ENCODE data around the gene DEF6.

The DEF6 gene

GRCh38 chr6:35280903-35281302, 16.7 kb upstream of the DEF6 start:
- Histone ChIP-seq H3K36me3 (ENCODE audit: control insufficient read depth in 1 of 2, insufficient read depth in 2 of 2, low read length in 2 of 2) (peaks cover 24 to 47% of the 10 kb centered on the region in 2 donors), H3K4me3 (ENCODE audit: low read depth in 1 of 2, low read length in 2 of 2) (no peak overlapping the region), H3K4me1 (ENCODE audit: control insufficient read depth in 1 of 2, insufficient read depth in 2 of 2, low read length in 2 of 2) (peaks cover 0 to under 1% of the 10 kb centered on the region in 2 donors)

GRCh38 chr6:35282472-35282871, 15.1 kb upstream of the DEF6 start:
- no peak overlapping the region for H3K4me3 ChIP-seq (ENCODE audit: low read depth in 1 of 2, low read length in 2 of 2)
- peaks cover 39 to 60% of the 10 kb centered on the region in 2 donors for H3K36me3 ChIP-seq (ENCODE audit: control insufficient read depth in 1 of 2, insufficient read depth in 2 of 2, low read length in 2 of 2)
- no peaks in the 10 kb centered on the region for H3K9me3 ChIP-seq (ENCODE audit: control insufficient read depth in 1 of 2, low read length in 2 of 2)
- no peak overlapping the region for H3K27ac ChIP-seq (ENCODE audit: low read length)
- H3K27me3 ChIP-seq (ENCODE audit: low read depth, low read length), result no peaks in the 10 kb centered on the region
- no peaks in the 10 kb centered on the region for H3K4me1 ChIP-seq (ENCODE audit: control insufficient read depth in 1 of 2, insufficient read depth in 2 of 2, low read length in 2 of 2)

More at GRCh38 chr6:35280903-35281302, 16.7 kb upstream of the DEF6 start:
- no peaks in the 10 kb centered on the region for H3K9me3 ChIP-seq (ENCODE audit: control insufficient read depth in 1 of 2, low read length in 2 of 2)
- no peak overlapping the region for H3K27ac ChIP-seq (ENCODE audit: low read length)
- no peaks in the 10 kb centered on the region for H3K27me3 ChIP-seq (ENCODE audit: low read depth, low read length)

GRCh38 chr6:35283361-35283760, 14.3 kb upstream of the DEF6 start:
- Histone ChIP-seq H3K27ac (ENCODE audit: low read length) (no peak overlapping the region), H3K27me3 (ENCODE audit: low read depth, low read length) (no peaks in the 10 kb centered on the region), H3K4me3 (ENCODE audit: low read depth in 1 of 2, low read length in 2 of 2) (no peak overlapping the region), H3K9me3 (ENCODE audit: control insufficient read depth in 1 of 2, low read length in 2 of 2) (no peaks in the 10 kb centered on the region), H3K36me3 (ENCODE audit: control insufficient read depth in 1 of 2, insufficient read depth in 2 of 2, low read length in 2 of 2) (peaks cover 47 to 68% of the 10 kb centered on the region in 2 donors), H3K4me1 (ENCODE audit: control insufficient read depth in 1 of 2, insufficient read depth in 2 of 2, low read length in 2 of 2) (no peaks in the 10 kb centered on the region)

GRCh38 chr6:35287671-35288396, 9.8 kb upstream of the DEF6 start:
- H3K36me3 ChIP-seq (ENCODE audit: control insufficient read depth in 1 of 2, insufficient read depth in 2 of 2, low read length in 2 of 2), result peaks cover 75 to 89% of the 10 kb centered on the region in 2 donors
- no peak overlapping the region for H3K27ac ChIP-seq (ENCODE audit: low read length)
- no peaks in the 10 kb centered on the region for H3K4me1 ChIP-seq (ENCODE audit: control insufficient read depth in 1 of 2, insufficient read depth in 2 of 2, low read length in 2 of 2)
- H3K9me3 ChIP-seq (ENCODE audit: control insufficient read depth in 1 of 2, low read length in 2 of 2), result no peaks in the 10 kb centered on the region
- H3K4me3 ChIP-seq (ENCODE audit: low read depth in 1 of 2, low read length in 2 of 2), result no peak overlapping the region
- H3K27me3 ChIP-seq (ENCODE audit: low read depth, low read length), result no peaks in the 10 kb centered on the region

- Histone ChIP-seq H3K27ac (ENCODE audit: low read length) (no peak overlapping the region), H3K4me1 (ENCODE audit: control insufficient read depth in 1 of 2, insufficient read depth in 2 of 2, low read length in 2 of 2) (no peaks in the 10 kb centered on the region), H3K4me3 (ENCODE audit: low read depth in 1 of 2, low read length in 2 of 2) (no peak overlapping the region), H3K27me3 (ENCODE audit: low read depth, low read length) (no peaks in the 10 kb centered on the region), H3K36me3 (ENCODE audit: control insufficient read depth in 1 of 2, insufficient read depth in 2 of 2, low read length in 2 of 2) (peaks cover 74 to 89% of the 10 kb centered on the region in 2 donors), H3K9me3 (ENCODE audit: control insufficient read depth in 1 of 2, low read length in 2 of 2) (no peaks in the 10 kb centered on the region)
Observed at GRCh38 chr6:35288834-35289233, 8.8 kb upstream of the DEF6 start.

GRCh38 chr6:35291491-35291890, 6.1 kb upstream of the DEF6 start:
- H3K27me3 ChIP-seq (ENCODE audit: low read depth, low read length), result no peaks in the 10 kb centered on the region
- H3K27ac ChIP-seq (ENCODE audit: low read length), result no peak overlapping the region
- H3K9me3 ChIP-seq (ENCODE audit: control insufficient read depth in 1 of 2, low read length in 2 of 2), result no peaks in the 10 kb centered on the region
- H3K4me3 ChIP-seq (ENCODE audit: low read depth in 1 of 2, low read length in 2 of 2), result no peak overlapping the region
- no peaks in the 10 kb centered on the region for H3K4me1 ChIP-seq (ENCODE audit: control insufficient read depth in 1 of 2, insufficient read depth in 2 of 2, low read length in 2 of 2)
- H3K36me3 ChIP-seq (ENCODE audit: control insufficient read depth in 1 of 2, insufficient read depth in 2 of 2, low read length in 2 of 2), result peaks cover 75 to 94% of the 10 kb centered on the region in 2 donors

- no peaks in the 10 kb centered on the region for H3K27me3 ChIP-seq (ENCODE audit: low read depth, low read length)
- peaks cover 65 to 86% of the 10 kb centered on the region in 2 donors for H3K36me3 ChIP-seq (ENCODE audit: control insufficient read depth in 1 of 2, insufficient read depth in 2 of 2, low read length in 2 of 2)
- peaks cover 7% of the 10 kb centered on the region in 2 donors for H3K4me1 ChIP-seq (ENCODE audit: control insufficient read depth in 1 of 2, insufficient read depth in 2 of 2, low read length in 2 of 2)
- no peak overlapping the region for H3K4me3 ChIP-seq (ENCODE audit: low read depth in 1 of 2, low read length in 2 of 2)
- no peaks in the 10 kb centered on the region for H3K9me3 ChIP-seq (ENCODE audit: control insufficient read depth in 1 of 2, low read length in 2 of 2)
- no peak overlapping the region for H3K27ac ChIP-seq (ENCODE audit: low read length)
Observed at GRCh38 chr6:35292494-35292893, 5.1 kb upstream of the DEF6 start.

- Histone ChIP-seq H3K27me3 (ENCODE audit: low read depth, low read length) (no peaks in the 10 kb centered on the region), H3K27ac (ENCODE audit: low read length) (no peak overlapping the region), H3K9me3 (ENCODE audit: control insufficient read depth in 1 of 2, low read length in 2 of 2) (no peaks in the 10 kb centered on the region), H3K4me3 (ENCODE audit: low read depth in 1 of 2, low read length in 2 of 2) (no peak overlapping the region), H3K36me3 (ENCODE audit: control insufficient read depth in 1 of 2, insufficient read depth in 2 of 2, low read length in 2 of 2) (peaks cover 58 to 75% of the 10 kb centered on the region in 2 donors), H3K4me1 (ENCODE audit: control insufficient read depth in 1 of 2, insufficient read depth in 2 of 2, low read length in 2 of 2) (peaks cover 7 to 8% of the 10 kb centered on the region in 2 donors)
Observed at GRCh38 chr6:35293681-35294080, 3.9 kb upstream of the DEF6 start.

GRCh38 chr6:35294308-35294945, 3.2 kb upstream of the DEF6 start:
- H3K4me1 ChIP-seq (ENCODE audit: control insufficient read depth in 1 of 2, insufficient read depth in 2 of 2, low read length in 2 of 2), result peaks cover 7 to 8% of the 10 kb centered on the region in 2 donors
- H3K9me3 ChIP-seq (ENCODE audit: control insufficient read depth in 1 of 2, low read length in 2 of 2), result no peaks in the 10 kb centered on the region
- peaks cover 51 to 69% of the 10 kb centered on the region in 2 donors for H3K36me3 ChIP-seq (ENCODE audit: control insufficient read depth in 1 of 2, insufficient read depth in 2 of 2, low read length in 2 of 2)
- H3K27ac ChIP-seq (ENCODE audit: low read length), result no peak overlapping the region
- H3K27me3 ChIP-seq (ENCODE audit: low read depth, low read length), result no peaks in the 10 kb centered on the region
- no peak overlapping the region for H3K4me3 ChIP-seq (ENCODE audit: low read depth in 1 of 2, low read length in 2 of 2)

GRCh38 chr6:35295036-35295435, 2.6 kb upstream of the DEF6 start:
- peaks cover 48 to 63% of the 10 kb centered on the region in 2 donors for H3K36me3 ChIP-seq (ENCODE audit: control insufficient read depth in 1 of 2, insufficient read depth in 2 of 2, low read length in 2 of 2)
- no peaks in the 10 kb centered on the region for H3K9me3 ChIP-seq (ENCODE audit: control insufficient read depth in 1 of 2, low read length in 2 of 2)
- no peaks in the 10 kb centered on the region for H3K27me3 ChIP-seq (ENCODE audit: low read depth, low read length)
- H3K4me1 ChIP-seq (ENCODE audit: control insufficient read depth in 1 of 2, insufficient read depth in 2 of 2, low read length in 2 of 2), result peaks cover 7 to 8% of the 10 kb centered on the region in 2 donors
- no peak overlapping the region for H3K4me3 ChIP-seq (ENCODE audit: low read depth in 1 of 2, low read length in 2 of 2)
- no peak overlapping the region for H3K27ac ChIP-seq (ENCODE audit: low read length)

GRCh38 chr6:35295521-35296315, 1.9 kb upstream of the DEF6 start:
- Histone ChIP-seq H3K36me3 (ENCODE audit: control insufficient read depth in 1 of 2, insufficient read depth in 2 of 2, low read length in 2 of 2) (peaks cover 41 to 56% of the 10 kb centered on the region in 2 donors), H3K9me3 (ENCODE audit: control insufficient read depth in 1 of 2, low read length in 2 of 2) (no peaks in the 10 kb centered on the region), H3K27me3 (ENCODE audit: low read depth, low read length) (no peaks in the 10 kb centered on the region), H3K4me3 (ENCODE audit: low read depth in 1 of 2, low read length in 2 of 2) (no peak overlapping the region), H3K27ac (ENCODE audit: low read length) (no peak overlapping the region), H3K4me1 (ENCODE audit: control insufficient read depth in 1 of 2, insufficient read depth in 2 of 2, low read length in 2 of 2) (peaks cover 7 to 8% of the 10 kb centered on the region in 2 donors)

Measured in muscle layer of duodenum (tissue), 2 donors.